HCT116 (cell line): ENCODE results near the gene GSN.

Source experiments
- CTCF ChIP-seq, 3 experiments: fragments of 200-600 bp in 1 of 3; sonication (generic) in 1 of 3; IDR thresholded peaks in 2 of 3; conservative IDR thresholded peaks in 1 of 3; 2 replicates each; pipeline ENCODE4 v1.5.1; 2012 to 2017; ENCODE audit warnings: low read depth in 2 of 3, low read length in 2 of 3, antibody characterized with exemption in 1 of 3, borderline replicate concordance in 1 of 3, control low read depth in 1 of 3, mild to moderate bottlenecking in 1 of 3, mixed read lengths in 1 of 3, mixed run types in 1 of 3, moderate library complexity in 1 of 3; ENCODE audit not compliant: insufficient read depth in 1 of 3
- RAD21 ChIP-seq: IDR thresholded peaks from 2 replicates; pipeline ENCODE4 v1.6.1; 2012; ENCODE audit warnings: low read depth, mild to moderate bottlenecking

GRCh38 chr9:121279776-121280388, 11.9 kb downstream of the GSN start:
- no peak for TF ChIP-seq CTCF (IDR thresholded peaks at IDR 0.05 in 2 of 3, conservative IDR thresholded peaks at IDR 0.05 in 1 of 3; ENCODE audit: borderline replicate concordance in 1 of 3, insufficient read depth in 1 of 3, low read depth in 2 of 3, low read length in 2 of 3)
- TF ChIP-seq RAD21: no peak
